HCT116 (cell line): ENCODE results near the gene PSRC1. TPM values are rescaled to one million over a fixed set of nuclear protein-coding genes. Genes with fewer than 3 reads are reported as not detected.

Experiments
- ATAC-seq: fragments of 200-7000 bp; cut with Tn5 transposase; 2 replicates; pipeline ENCODE4 v1.9.1; 2020; ENCODE audit warnings: mild to moderate bottlenecking, moderate library complexity
- BruUV-seq: library from RNA; stranded (reverse); fragments of 400-500 nt; replicated peaks from 2 replicates; lab custom pipeline; 2021; lab: Mats Ljungman, UMichigan
- CTCF ChIA-PET: fragments of 300-600 bp; sonication (Branson Sonifier 250); formaldehyde crosslinking; loops from one replicate; lab custom pipeline; 2021; ENCODE audit warnings: antibody characterized with exemption; lab: Charles Lee
- POLR2A ChIA-PET: fragments of 300-600, 350-600 bp; sonication (Branson Sonifier 250); formaldehyde crosslinking; loops from one replicate; lab custom pipeline; 2021; ENCODE audit warnings: antibody characterized with exemption; lab: Charles Lee
- RAD21 ChIA-PET, 2 experiments: fragments of 300-600 bp; sonication (Branson Sonifier 250); formaldehyde crosslinking; loops; one replicate each; lab custom pipeline; 2023; ENCODE audit warnings: low total read pairs in 2 of 2; ENCODE audit not compliant: uncharacterized antibody in 2 of 2, unreplicated experiment in 2 of 2, low non-redundant PET in 1 of 2; lab: Charles Lee
- DNase-seq: peaks from one replicate; pipeline ENCODE4 v3.0.0-alpha.2; 2010; ENCODE audit warnings: low read depth, low spot score
- H2AFZ ChIP-seq: fragments of 200-600 bp; shearing (Covaris generic), sonication (generic); 2 replicates; pipeline ENCODE4 v1.6.1; 2017; ENCODE audit warnings: low read depth, mixed run types, mixed read lengths, antibody characterized with exemption, low read length; ENCODE audit not compliant: poor library complexity, severe bottlenecking
- H3K27ac ChIP-seq: 2 replicates; pipeline ENCODE4 v1.5.1; 2012; ENCODE audit warnings: low read depth, low read length
- H3K27me3 ChIP-seq: fragments of 200-600 bp; sonication (generic); 2 replicates; pipeline ENCODE4 v1.6.1; 2016; ENCODE audit warnings: mixed run types, low read length, mixed read lengths; ENCODE audit not compliant: insufficient read depth
- H3K36me3 ChIP-seq, 2 experiments: fragments of 200-500 bp in 1 of 2; fragments of 200-600 bp in 1 of 2; sonication (Bioruptor generic) in 1 of 2; sonication (generic) in 1 of 2; 2 replicates each; pipeline versions ENCODE4 v1.5.1 to v1.6.1; 2014 to 2016; ENCODE audit warnings: low read length in 2 of 2, inconsistent platforms in 1 of 2, mixed read lengths in 1 of 2, mixed run types in 1 of 2; ENCODE audit not compliant: insufficient read depth in 2 of 2, control insufficient read depth in 1 of 2
- H3K4me1 ChIP-seq, 2 experiments: fragments of 200-600 bp in 1 of 2; sonication (generic) in 1 of 2; 2 replicates each; pipeline versions ENCODE4 v1.5.1 to v1.6.1; 2012 to 2017; ENCODE audit warnings: low read length in 2 of 2, inconsistent platforms in 1 of 2, mild to moderate bottlenecking in 1 of 2, mixed read lengths in 1 of 2, mixed run types in 1 of 2, moderate library complexity in 1 of 2; ENCODE audit not compliant: insufficient read depth in 2 of 2, control insufficient read depth in 1 of 2
- H3K4me2 ChIP-seq: fragments of 200-600 bp; sonication (generic); 2 replicates; pipeline ENCODE4 v1.6.1; 2017; ENCODE audit warnings: mixed run types, low read length, mixed read lengths
- H3K4me3 ChIP-seq, 2 experiments: fragments of 200-600 bp in 1 of 2; sonication (generic) in 1 of 2; replicated peaks in 1 of 2; 2 replicates each; pipeline ENCODE4 v1.5.1; 2011 to 2016; ENCODE audit warnings: low read length in 2 of 2, control low read depth in 1 of 2, low read depth in 1 of 2, mild to moderate bottlenecking in 1 of 2, mixed read lengths in 1 of 2, mixed run types in 1 of 2
- H3K79me2 ChIP-seq: fragments of 200-600 bp; sonication (generic); 2 replicates; pipeline ENCODE4 v1.6.1; 2017; ENCODE audit warnings: mild to moderate bottlenecking, mixed run types, low read length, moderate library complexity, mixed read lengths; ENCODE audit not compliant: insufficient read depth
- H3K9ac ChIP-seq: fragments of 200-600 bp; sonication (generic); 2 replicates; pipeline ENCODE4 v1.6.1; 2016; ENCODE audit warnings: low read length, mixed read lengths
- H3K9me2 ChIP-seq: fragments of 200-600 bp; sonication (generic), shearing (Covaris generic); 2 replicates; pipeline ENCODE4 v1.6.1; 2017; ENCODE audit warnings: mixed run types, mild to moderate bottlenecking, moderate library complexity; ENCODE audit not compliant: insufficient read depth
- H3K9me3 ChIP-seq, 2 experiments: fragments of 200-500 bp in 1 of 2; fragments of 200-600 bp in 1 of 2; sonication (Bioruptor generic) in 1 of 2; sonication (generic) in 1 of 2; 2 replicates each; pipeline ENCODE4 v1.6.1; 2014 to 2017; ENCODE audit warnings: low read length in 2 of 2, mixed read lengths in 2 of 2, inconsistent platforms in 1 of 2, low read depth in 1 of 2, mild to moderate bottlenecking in 1 of 2, mixed run types in 1 of 2, moderate library complexity in 1 of 2; ENCODE audit not compliant: control insufficient read depth in 1 of 2, insufficient read depth in 1 of 2
- H4K20me1 ChIP-seq: fragments of 200-600 bp; sonication (generic), shearing (Covaris generic); 2 replicates; pipeline ENCODE4 v1.6.1; 2017; ENCODE audit warnings: mixed run types, mild to moderate bottlenecking, moderate library complexity; ENCODE audit not compliant: insufficient read depth
- CBX3 ChIP-seq: IDR thresholded peaks from 2 replicates; pipeline ENCODE4 v1.6.1; 2012; ENCODE audit warnings: low read depth
- CEBPB ChIP-seq: IDR thresholded peaks from 2 replicates; pipeline ENCODE4 v1.6.1; 2012; ENCODE audit warnings: low read depth
- EZH2phosphoT487 ChIP-seq: fragments of 200-600 bp; IDR thresholded peaks from 2 replicates; pipeline ENCODE4 v1.6.1; 2018; ENCODE audit warnings: antibody characterized with exemption, borderline replicate concordance
- FOSL1 ChIP-seq: IDR thresholded peaks from 2 replicates; pipeline ENCODE4 v1.6.1; 2012; ENCODE audit warnings: low read depth
- JUND ChIP-seq: IDR thresholded peaks from 2 replicates; pipeline ENCODE4 v1.6.1; 2012
- POLR2A ChIP-seq: IDR thresholded peaks from 2 replicates; pipeline ENCODE4 v1.7.0; 2011; ENCODE audit warnings: borderline replicate concordance; ENCODE audit not compliant: insufficient read depth, insufficient read length; ENCODE audit errors: extremely low read depth
- REST ChIP-seq: IDR thresholded peaks from 2 replicates; pipeline ENCODE4 v1.6.1; 2012; ENCODE audit warnings: low read depth
- SRF ChIP-seq: IDR thresholded peaks from 2 replicates; pipeline ENCODE4 v1.6.1; 2012; ENCODE audit warnings: low read depth
- YY1 ChIP-seq: IDR thresholded peaks from 2 replicates; pipeline ENCODE4 v1.6.1; 2011; ENCODE audit warnings: low read length, low read depth, moderate library complexity, mild to moderate bottlenecking; ENCODE audit not compliant: insufficient replicate concordance; ENCODE audit errors: extremely low read depth
- ZFX ChIP-seq: fragments of 450-650 bp; IDR thresholded peaks from 2 replicates; pipeline ENCODE4 v1.6.1; 2017
- ZNF274 ChIP-seq: fragments of 200-500 bp; sonication (Bioruptor generic); IDR thresholded peaks from 2 replicates; pipeline ENCODE4 v1.6.1; 2014; ENCODE audit warnings: mild to moderate bottlenecking, low read depth, low read length, inconsistent platforms
- intact Hi-C: fragments of 100-400 bp; cut with micrococcal nuclease; formaldehyde crosslinking; loops from 2 replicates; pipeline ENCODE4 v1.10.0; 2022
- total RNA-seq: library from RNA; stranded (reverse); gene quantifications from one replicate; pipeline ENCODE4 v1.2.1, GENCODE V29; 2021; ENCODE audit not compliant: unreplicated experiment
- TF ChIP-seq, protein P1 (sequence below): IDR thresholded peaks from 2 replicates; pipeline ENCODE4 v1.6.1; 2011; ENCODE audit warnings: mild to moderate bottlenecking, low read length, moderate library complexity; ENCODE audit not compliant: insufficient replicate concordance; ENCODE audit errors: extremely low read depth
- TF ChIP-seq, protein P2 (sequence below): IDR thresholded peaks from 2 replicates; pipeline ENCODE4 v1.6.1; 2012
- TF ChIP-seq, protein P3 (sequence below), 3 experiments: fragments of 200-600 bp in 1 of 3; sonication (generic) in 1 of 3; IDR thresholded peaks in 2 of 3; conservative IDR thresholded peaks in 1 of 3; 2 replicates each; pipeline ENCODE4 v1.5.1; 2012 to 2017; ENCODE audit warnings: low read depth in 2 of 3, low read length in 2 of 3, antibody characterized with exemption in 1 of 3, borderline replicate concordance in 1 of 3, control low read depth in 1 of 3, mild to moderate bottlenecking in 1 of 3, mixed read lengths in 1 of 3, mixed run types in 1 of 3, moderate library complexity in 1 of 3; ENCODE audit not compliant: insufficient read depth in 1 of 3

The PSRC1 gene
- total RNA-seq, 1 experiment from 2014 or later, result 44.8 TPM

DNA sequence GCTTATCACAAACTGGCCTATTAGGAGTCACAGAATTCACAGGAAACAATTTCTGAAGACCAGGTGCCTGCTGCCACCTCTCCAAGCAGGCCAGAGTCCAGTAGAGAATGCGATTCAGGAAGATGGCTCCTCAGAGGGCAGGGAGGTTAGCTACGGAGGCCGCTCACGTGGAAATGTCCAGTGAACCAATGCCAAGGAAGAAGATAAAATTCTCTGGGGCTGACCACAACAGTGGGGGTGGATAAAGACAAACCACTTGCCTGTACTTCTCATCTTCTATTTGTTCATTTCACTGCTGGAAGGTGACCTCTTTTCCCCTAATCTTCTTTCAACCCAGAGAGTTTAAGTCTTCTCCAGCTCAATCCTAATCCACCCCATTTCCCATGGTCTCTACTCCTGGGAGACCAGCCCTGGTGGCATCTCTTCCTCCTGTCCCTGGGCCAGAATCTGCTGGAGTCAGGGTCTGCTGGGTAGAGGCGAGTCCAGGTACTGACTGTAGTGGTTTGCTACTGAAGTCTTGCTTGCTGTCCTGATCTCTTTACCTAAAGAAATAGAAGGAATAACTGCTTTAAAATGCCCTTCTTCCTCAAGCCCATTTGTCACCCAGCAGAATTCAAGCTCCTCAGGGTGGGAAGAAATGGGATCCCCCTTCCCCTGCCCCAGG, 3.2 kb downstream of the PSRC1 start:
- H3K36me3 ChIP-seq, result peaks cover 8 to 23% of the 10 kb centered on the region in 2 experiments; a peak in 2 of 4 replicates
- H3K79me2 ChIP-seq, result peaks cover 18% of the 10 kb centered on the region; the same call in 1 of the 2 replicates
- no peaks in the 10 kb centered on the region for H3K9me2 ChIP-seq
- H3K27ac ChIP-seq, result no peak overlapping the region
- intact Hi-C loops, result no loop called here
- no peak for TF ChIP-seq REST
- TF ChIP-seq, protein P1, sequence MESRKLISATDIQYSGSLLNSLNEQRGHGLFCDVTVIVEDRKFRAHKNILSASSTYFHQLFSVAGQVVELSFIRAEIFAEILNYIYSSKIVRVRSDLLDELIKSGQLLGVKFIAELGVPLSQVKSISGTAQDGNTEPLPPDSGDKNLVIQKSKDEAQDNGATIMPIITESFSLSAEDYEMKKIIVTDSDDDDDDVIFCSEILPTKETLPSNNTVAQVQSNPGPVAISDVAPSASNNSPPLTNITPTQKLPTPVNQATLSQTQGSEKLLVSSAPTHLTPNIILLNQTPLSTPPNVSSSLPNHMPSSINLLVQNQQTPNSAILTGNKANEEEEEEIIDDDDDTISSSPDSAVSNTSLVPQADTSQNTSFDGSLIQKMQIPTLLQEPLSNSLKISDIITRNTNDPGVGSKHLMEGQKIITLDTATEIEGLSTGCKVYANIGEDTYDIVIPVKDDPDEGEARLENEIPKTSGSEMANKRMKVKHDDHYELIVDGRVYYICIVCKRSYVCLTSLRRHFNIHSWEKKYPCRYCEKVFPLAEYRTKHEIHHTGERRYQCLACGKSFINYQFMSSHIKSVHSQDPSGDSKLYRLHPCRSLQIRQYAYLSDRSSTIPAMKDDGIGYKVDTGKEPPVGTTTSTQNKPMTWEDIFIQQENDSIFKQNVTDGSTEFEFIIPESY, result no peak
- TF ChIP-seq, protein P2, sequence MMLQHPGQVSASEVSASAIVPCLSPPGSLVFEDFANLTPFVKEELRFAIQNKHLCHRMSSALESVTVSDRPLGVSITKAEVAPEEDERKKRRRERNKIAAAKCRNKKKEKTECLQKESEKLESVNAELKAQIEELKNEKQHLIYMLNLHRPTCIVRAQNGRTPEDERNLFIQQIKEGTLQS, result no peak
- no peak for TF ChIP-seq CBX3
- TF ChIP-seq YY1, result no peak
- TF ChIP-seq, protein P3, sequence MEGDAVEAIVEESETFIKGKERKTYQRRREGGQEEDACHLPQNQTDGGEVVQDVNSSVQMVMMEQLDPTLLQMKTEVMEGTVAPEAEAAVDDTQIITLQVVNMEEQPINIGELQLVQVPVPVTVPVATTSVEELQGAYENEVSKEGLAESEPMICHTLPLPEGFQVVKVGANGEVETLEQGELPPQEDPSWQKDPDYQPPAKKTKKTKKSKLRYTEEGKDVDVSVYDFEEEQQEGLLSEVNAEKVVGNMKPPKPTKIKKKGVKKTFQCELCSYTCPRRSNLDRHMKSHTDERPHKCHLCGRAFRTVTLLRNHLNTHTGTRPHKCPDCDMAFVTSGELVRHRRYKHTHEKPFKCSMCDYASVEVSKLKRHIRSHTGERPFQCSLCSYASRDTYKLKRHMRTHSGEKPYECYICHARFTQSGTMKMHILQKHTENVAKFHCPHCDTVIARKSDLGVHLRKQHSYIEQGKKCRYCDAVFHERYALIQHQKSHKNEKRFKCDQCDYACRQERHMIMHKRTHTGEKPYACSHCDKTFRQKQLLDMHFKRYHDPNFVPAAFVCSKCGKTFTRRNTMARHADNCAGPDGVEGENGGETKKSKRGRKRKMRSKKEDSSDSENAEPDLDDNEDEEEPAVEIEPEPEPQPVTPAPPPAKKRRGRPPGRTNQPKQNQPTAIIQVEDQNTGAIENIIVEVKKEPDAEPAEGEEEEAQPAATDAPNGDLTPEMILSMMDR (IDR thresholded peaks at IDR 0.05 in 2 of 3, conservative IDR thresholded peaks at IDR 0.05 in 1 of 3; ENCODE audit: borderline replicate concordance in 1 of 3, insufficient read depth in 1 of 3, low read depth in 2 of 3, low read length in 2 of 3), result no peak
- TF ChIP-seq FOSL1, result no peak
- TF ChIP-seq ZNF274, result no peak
- no peak for TF ChIP-seq JUND
- TF ChIP-seq SRF, result no peak
- no peak for TF ChIP-seq POLR2A
- no peak for TF ChIP-seq CEBPB
- TF ChIP-seq ZFX, result no peak
- TF ChIP-seq EZH2phosphoT487, result no peak
- TF ChIP-seq, all 23 proteins: peak for 0
- H3K9me3 ChIP-seq, result no peaks in the 10 kb centered on the region
- no peak overlapping the region for H3K9ac ChIP-seq
- no peak overlapping the region for H2AFZ ChIP-seq
- peaks cover 21 to 40% of the 10 kb centered on the region in 2 experiments; a peak in 3 of 4 replicates for H3K4me1 ChIP-seq
- no TSS peak for BruUV-seq
- no peaks in the 10 kb centered on the region for H3K27me3 ChIP-seq
- H4K20me1 ChIP-seq, result no peaks in the 10 kb centered on the region
- no peak for ATAC-seq
- H3K4me3 ChIP-seq, result no peak overlapping the region
- no peak for DNase-seq
- ChIA-PET CTCF (interaction anchor here (0.6 to 5.0 kb wide), 3 partner anchors 120 to 871 kb away, joined by 3 to 95 read pairs (median 11); partner anchors contain the start of genes SLC6A17 and SORT1), POLR2A (no interaction called here), RAD21 (no interaction called here)
- no peak overlapping the region for H3K4me2 ChIP-seq
